Endothelial cell (in vitro differentiated cells): ENCODE data around the gene FNBP1. TPM values are rescaled to one million over a fixed set of nuclear protein-coding genes. Genes with fewer than 3 reads are reported as not detected.

Experiments
- DNase-seq: peaks from one replicate; pipeline ENCODE4 v3.0.0; 2021; ENCODE audit warnings: low spot score
- H3K27ac Mint-ChIP-seq: one replicate; pipeline ENCODE4 v1.8.0; 2021; ENCODE audit warnings: mixed read lengths, inconsistent platforms; ENCODE audit not compliant: unreplicated experiment
- H3K27me3 Mint-ChIP-seq: one replicate; pipeline ENCODE4 v1.8.0; 2021; ENCODE audit warnings: mild to moderate bottlenecking, moderate library complexity, mixed read lengths, inconsistent platforms; ENCODE audit not compliant: unreplicated experiment
- H3K36me3 Mint-ChIP-seq: one replicate; pipeline ENCODE4 v1.8.0; 2021; ENCODE audit warnings: mild to moderate bottlenecking, low read depth, mixed read lengths, inconsistent platforms; ENCODE audit not compliant: unreplicated experiment
- H3K4me1 Mint-ChIP-seq: one replicate; pipeline ENCODE4 v1.8.0; 2021; ENCODE audit warnings: mild to moderate bottlenecking, mixed read lengths, inconsistent platforms; ENCODE audit not compliant: unreplicated experiment
- H3K4me3 Mint-ChIP-seq: one replicate; pipeline ENCODE4 v1.8.0; 2021; ENCODE audit warnings: mild to moderate bottlenecking, mixed read lengths, inconsistent platforms; ENCODE audit not compliant: unreplicated experiment
- H3K9me3 Mint-ChIP-seq: one replicate; pipeline ENCODE4 v1.8.0; 2021; ENCODE audit warnings: mixed read lengths, inconsistent platforms; ENCODE audit not compliant: unreplicated experiment
- total RNA-seq: library from RNA; stranded (reverse); fragmentation: NEBNext Ultra II Directional; extraction: Animal tissue kit (Norgen Biotek cat#: 25700); gene quantifications from one replicate; pipeline ENCODE4 v1.2.1, GENCODE V29; 2021; ENCODE audit not compliant: unreplicated experiment
- TF ChIP-seq, protein P1 (sequence below): fragments of 200-600 bp; sonication (generic); IDR thresholded peaks from one replicate; pipeline ENCODE4 v1.5.0; 2021; ENCODE audit warnings: antibody characterized with exemption; ENCODE audit not compliant: unreplicated experiment

The FNBP1 gene
- total RNA-seq, 1 donor from 2014 or later: 119 TPM

DNA sequence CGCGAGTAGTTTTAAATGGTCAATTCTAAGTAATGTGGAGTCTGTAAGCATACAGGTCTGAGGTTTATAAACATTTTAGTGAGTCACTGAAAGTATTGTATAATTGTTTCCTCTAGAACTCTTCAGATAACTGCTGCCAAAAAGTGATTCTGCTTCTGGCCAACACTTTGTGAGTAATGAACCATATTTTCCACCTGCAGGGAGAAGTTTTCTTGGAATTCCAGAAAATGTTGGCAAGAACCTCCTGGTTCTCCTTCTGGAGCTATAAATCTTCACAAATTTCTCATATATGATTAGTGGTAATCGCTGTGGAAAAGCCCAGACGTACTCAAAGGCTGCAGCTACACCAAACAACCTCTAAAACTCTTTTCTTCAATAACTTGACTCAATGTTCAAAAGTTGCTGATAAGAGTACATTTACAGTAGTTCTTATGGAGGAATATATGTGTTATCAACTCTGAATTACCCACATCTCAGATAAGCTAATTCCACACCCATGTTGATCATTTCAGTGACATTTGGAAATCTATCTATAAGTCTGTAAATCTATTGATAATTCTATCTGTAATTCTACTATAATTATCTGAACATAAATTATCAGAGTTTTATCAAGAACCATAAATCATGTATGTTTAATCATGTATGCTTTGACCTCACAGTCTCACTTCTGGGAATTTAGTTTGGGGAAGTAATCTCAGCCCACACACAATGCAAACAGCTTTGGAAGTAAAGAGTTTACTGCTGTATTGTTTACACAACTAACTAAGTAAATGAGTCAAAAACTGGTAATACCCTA, 74.1 kb downstream of the FNBP1 start:
- H3K4me1 Mint-ChIP-seq: peaks cover 27% of the 10 kb centered on the region
- TF ChIP-seq, protein P1, sequence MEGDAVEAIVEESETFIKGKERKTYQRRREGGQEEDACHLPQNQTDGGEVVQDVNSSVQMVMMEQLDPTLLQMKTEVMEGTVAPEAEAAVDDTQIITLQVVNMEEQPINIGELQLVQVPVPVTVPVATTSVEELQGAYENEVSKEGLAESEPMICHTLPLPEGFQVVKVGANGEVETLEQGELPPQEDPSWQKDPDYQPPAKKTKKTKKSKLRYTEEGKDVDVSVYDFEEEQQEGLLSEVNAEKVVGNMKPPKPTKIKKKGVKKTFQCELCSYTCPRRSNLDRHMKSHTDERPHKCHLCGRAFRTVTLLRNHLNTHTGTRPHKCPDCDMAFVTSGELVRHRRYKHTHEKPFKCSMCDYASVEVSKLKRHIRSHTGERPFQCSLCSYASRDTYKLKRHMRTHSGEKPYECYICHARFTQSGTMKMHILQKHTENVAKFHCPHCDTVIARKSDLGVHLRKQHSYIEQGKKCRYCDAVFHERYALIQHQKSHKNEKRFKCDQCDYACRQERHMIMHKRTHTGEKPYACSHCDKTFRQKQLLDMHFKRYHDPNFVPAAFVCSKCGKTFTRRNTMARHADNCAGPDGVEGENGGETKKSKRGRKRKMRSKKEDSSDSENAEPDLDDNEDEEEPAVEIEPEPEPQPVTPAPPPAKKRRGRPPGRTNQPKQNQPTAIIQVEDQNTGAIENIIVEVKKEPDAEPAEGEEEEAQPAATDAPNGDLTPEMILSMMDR: no peak
- H3K4me3 Mint-ChIP-seq: no peak overlapping the region
- H3K9me3 Mint-ChIP-seq: no peaks in the 10 kb centered on the region
- H3K27ac Mint-ChIP-seq: no peak overlapping the region
- H3K36me3 Mint-ChIP-seq: peaks cover 30% of the 10 kb centered on the region
- DNase-seq: no peak
- H3K27me3 Mint-ChIP-seq: no peaks in the 10 kb centered on the region

DNA sequence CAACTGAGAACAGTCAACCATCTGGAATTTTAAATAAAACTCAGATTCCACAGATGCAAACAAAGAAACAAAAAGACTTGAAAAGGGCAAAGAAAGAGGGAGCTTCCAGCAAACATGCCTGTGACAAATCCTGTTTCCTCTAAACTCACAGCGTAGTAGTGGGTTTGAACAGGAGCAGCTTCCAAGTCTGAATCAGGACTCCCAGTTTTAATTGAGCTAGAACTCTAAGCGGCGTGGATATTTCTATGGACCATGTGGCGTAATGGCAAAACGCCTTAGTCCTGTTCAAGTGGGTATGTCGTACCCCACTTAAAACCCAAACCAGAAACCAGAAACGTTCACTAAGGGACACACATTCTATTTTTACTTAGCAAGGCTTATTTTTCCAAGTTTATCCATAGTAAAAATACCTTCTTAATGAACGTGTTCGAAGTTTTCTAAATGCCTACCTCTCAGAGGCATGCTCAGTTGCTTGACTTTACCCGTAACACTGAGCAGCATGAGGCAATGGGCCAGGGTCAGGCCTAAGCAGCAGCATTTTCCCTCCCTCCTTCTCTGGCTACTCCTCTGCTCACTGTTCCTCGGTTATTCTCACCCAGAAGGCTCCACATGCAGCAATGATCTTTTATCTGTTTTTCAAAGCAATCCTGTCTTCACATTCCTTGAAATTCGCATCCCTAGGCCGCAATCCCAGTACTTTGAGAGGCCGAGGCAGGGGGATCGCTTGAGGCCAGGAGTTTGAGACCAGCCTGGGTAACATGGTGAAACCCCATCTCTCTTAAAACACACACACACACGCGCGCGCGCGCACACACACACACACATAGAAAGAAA, 77.9 kb downstream of the FNBP1 start:
- Mint-ChIP-seq H3K4me1 (peaks cover 46% of the 10 kb centered on the region), H3K27me3 (no peaks in the 10 kb centered on the region), H3K36me3 (peaks cover 38% of the 10 kb centered on the region), H3K27ac (peak overlapping the region; percentile 85), H3K9me3 (no peaks in the 10 kb centered on the region), H3K4me3 (peak overlapping the region; percentile 25)
- DNase-seq: no peak
- TF ChIP-seq, protein P1: no peak

DNA sequence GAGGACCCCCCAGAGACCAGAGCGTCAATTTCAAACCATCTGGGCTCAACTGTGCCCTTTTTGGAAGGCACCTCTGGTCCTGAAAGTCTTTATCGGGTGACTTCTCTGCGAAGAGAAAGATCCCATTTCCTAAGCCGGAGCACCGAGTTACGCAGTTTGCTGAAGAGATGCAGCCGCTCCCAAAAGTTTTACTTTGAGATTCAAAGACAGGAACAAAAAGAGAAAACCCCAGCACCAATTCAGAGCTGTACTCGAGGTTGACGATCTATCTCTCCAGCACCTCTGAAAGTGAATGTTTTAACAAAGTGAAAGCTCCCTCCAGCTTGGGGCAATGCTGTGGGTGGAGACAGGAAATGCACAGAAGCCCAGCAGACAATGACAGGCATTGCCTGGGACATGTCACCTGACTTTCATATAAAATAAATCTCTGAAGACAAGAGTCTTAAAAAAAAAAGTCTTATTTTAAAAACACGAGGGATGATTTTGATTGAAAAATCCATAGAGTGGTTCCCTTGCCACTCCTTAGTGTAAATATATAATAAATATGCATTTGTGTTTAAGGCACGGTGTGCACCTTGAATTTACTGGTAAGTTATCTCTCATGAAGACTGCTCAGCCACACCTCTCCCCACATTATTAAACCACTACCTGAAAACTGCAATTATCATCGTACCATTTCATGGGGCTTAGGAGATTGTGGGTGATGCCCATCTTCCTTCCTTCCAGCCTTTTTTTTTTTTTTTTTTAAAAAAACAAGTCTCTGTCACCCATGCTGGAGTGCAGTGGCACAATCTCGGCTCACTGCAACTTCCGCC, 79.9 kb downstream of the FNBP1 start:
- peak overlapping the region; percentile 71 for H3K4me3 Mint-ChIP-seq
- H3K9me3 Mint-ChIP-seq: no peaks in the 10 kb centered on the region
- H3K4me1 Mint-ChIP-seq: peaks cover 49% of the 10 kb centered on the region
- peaks cover 38% of the 10 kb centered on the region for H3K36me3 Mint-ChIP-seq
- TF ChIP-seq, protein P1: no peak
- DNase-seq: peak; percentile 17
- H3K27me3 Mint-ChIP-seq: no peaks in the 10 kb centered on the region
- peak overlapping the region; percentile 94 for H3K27ac Mint-ChIP-seq

DNA sequence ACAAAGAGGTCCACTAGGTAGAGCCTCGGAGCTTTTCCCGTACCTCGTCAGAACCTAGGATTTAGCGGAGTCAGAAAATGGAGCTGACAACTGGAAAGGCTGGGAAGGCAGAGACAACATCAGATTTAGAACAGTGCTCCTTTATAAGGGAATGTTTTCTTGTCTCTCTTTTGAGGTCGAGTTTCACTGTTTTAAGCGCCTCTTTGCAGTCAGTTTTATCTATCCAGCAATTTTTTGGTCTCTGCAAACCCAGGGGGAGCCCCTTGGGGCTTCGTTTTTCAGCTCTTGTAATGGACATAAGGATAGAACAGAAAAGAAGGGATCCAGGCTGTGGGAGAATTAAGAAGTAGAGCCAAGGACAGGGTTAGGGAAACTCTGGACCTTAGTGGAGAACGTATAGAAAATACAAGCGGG, 80.5 kb downstream of the FNBP1 start:
- Mint-ChIP-seq H3K27ac (peak overlapping the region; percentile 94), H3K27me3 (no peaks in the 10 kb centered on the region), H3K4me3 (peak overlapping the region; percentile 73), H3K9me3 (no peaks in the 10 kb centered on the region), H3K36me3 (peaks cover 42% of the 10 kb centered on the region), H3K4me1 (peaks cover 49% of the 10 kb centered on the region)
- TF ChIP-seq, protein P1: no peak
- no peak for DNase-seq
